GM12878 (cell line): ENCODE results near the gene RCCD1. TPM values are rescaled to one million over a fixed set of nuclear protein-coding genes. Genes with fewer than 3 reads are reported as not detected.

Experiments used
- ATAC-seq: fragments of 200-7000 bp; cut with Tn5 transposase; 3 replicates; pipeline ENCODE4 v1.9.1; 2020; ENCODE audit warnings: mild to moderate bottlenecking, moderate library complexity
- BruUV-seq: library from RNA; stranded (reverse); fragments of 400-500 nt; replicated peaks from 2 replicates; lab custom pipeline; 2021; lab: Mats Ljungman, UMichigan
- CTCF ChIA-PET: fragments of 300-600 bp; sonication (Branson Sonifier 250); formaldehyde crosslinking; extraction: SDS; loops from one replicate; lab custom pipeline; 2021; ENCODE audit warnings: inconsistent platforms; lab: Yijun Ruan, JAX
- POLR2A ChIA-PET: fragments of 350-600 bp; formaldehyde crosslinking; extraction: SDS; loops from one replicate; lab custom pipeline; 2021; ENCODE audit warnings: inconsistent platforms; lab: Charles Lee
- RAD21 ChIA-PET: fragments of 300-600 bp; sonication (Branson Sonifier 250); formaldehyde crosslinking; loops from one replicate; lab custom pipeline; 2023; ENCODE audit warnings: antibody characterized with exemption; ENCODE audit not compliant: unreplicated experiment; lab: Charles Lee
- SMC1A ChIA-PET: fragments of 300-600 bp; sonication (Branson Sonifier 250); formaldehyde crosslinking; loops from one replicate; lab custom pipeline; 2023; ENCODE audit not compliant: unreplicated experiment, uncharacterized antibody; lab: Charles Lee
- DNase-seq: peaks from one replicate; pipeline ENCODE4 v3.0.0-alpha.2; 2011; ENCODE audit warnings: low read depth, low spot score
- FAIRE-seq: peaks from 3 replicates; lab custom pipeline; 2011; peaks lifted over from hg19 to GRCh38; lab: Jason Lieb, UNC
- H2AFZ ChIP-seq: 2 replicates; pipeline ENCODE4 v1.6.0; 2011; ENCODE audit warnings: low read depth, low read length, control low read depth; ENCODE audit not compliant: control insufficient read depth
- H3K27ac ChIP-seq: 2 replicates; pipeline ENCODE4 v1.5.1; 2011; ENCODE audit warnings: control low read depth; ENCODE audit not compliant: control insufficient read depth, insufficient read depth
- H3K27me3 ChIP-seq, 2 experiments: replicated peaks in 1 of 2; 2 replicates each; pipeline versions ENCODE4 v1.6.0 to v1.6.1; 2011; ENCODE audit warnings: low read length in 1 of 2; ENCODE audit not compliant: control insufficient read depth in 2 of 2, insufficient read depth in 2 of 2
- H3K36me3 ChIP-seq, 2 experiments: 2 replicates each; pipeline ENCODE4 v1.5.1; 2011; ENCODE audit warnings: low read length in 1 of 2; ENCODE audit not compliant: control insufficient read depth in 2 of 2, insufficient read depth in 2 of 2
- H3K4me1 ChIP-seq: 2 replicates; pipeline ENCODE4 v1.6.1; 2011; ENCODE audit warnings: mild to moderate bottlenecking, low read length, moderate library complexity, mixed read lengths; ENCODE audit not compliant: control insufficient read depth, insufficient read depth
- H3K4me2 ChIP-seq: 2 replicates; pipeline ENCODE4 v1.6.0; 2011; ENCODE audit warnings: control low read depth; ENCODE audit not compliant: control insufficient read depth, insufficient read depth
- H3K4me3 ChIP-seq: fragments of 200-600 bp; sonication (generic); 2 replicates; pipeline ENCODE4 v1.5.1; 2016
- H3K79me2 ChIP-seq: 2 replicates; pipeline ENCODE4 v1.6.0; 2011; ENCODE audit warnings: low read length; ENCODE audit not compliant: control insufficient read depth, insufficient read depth
- H3K9ac ChIP-seq: 2 replicates; pipeline ENCODE4 v1.8.0; 2011; ENCODE audit warnings: low read length, control low read depth, mixed read lengths; ENCODE audit not compliant: control insufficient read depth, insufficient read depth
- H3K9me3 ChIP-seq: replicated peaks from 3 replicates; pipeline ENCODE4 v1.5.1; 2011; ENCODE audit warnings: mild to moderate bottlenecking, low read length; ENCODE audit not compliant: control insufficient read depth, insufficient read depth
- H4K20me1 ChIP-seq: 2 replicates; pipeline ENCODE4 v1.6.0; 2011; ENCODE audit not compliant: control insufficient read depth, insufficient read depth
- CREB1 ChIP-seq: IDR thresholded peaks from 2 replicates; pipeline ENCODE4 v1.6.1; 2012; ENCODE audit warnings: low read depth, mild to moderate bottlenecking, inconsistent platforms
- FOXM1 ChIP-seq: IDR thresholded peaks from 2 replicates; pipeline ENCODE4 v1.6.1; 2012; ENCODE audit warnings: low read depth, mild to moderate bottlenecking, inconsistent platforms, low read length, moderate library complexity
- HDGF ChIP-seq: fragments of 450-650 bp; IDR thresholded peaks from 2 replicates; pipeline ENCODE4 v1.6.1; 2016; ENCODE audit warnings: antibody characterized with exemption
- IRF4 ChIP-seq: IDR thresholded peaks from 2 replicates; pipeline ENCODE4 v1.6.1; 2011; ENCODE audit warnings: low read depth, low read length
- IRF5 ChIP-seq: fragments of 450-650 bp; IDR thresholded peaks from 2 replicates; pipeline ENCODE4 v1.6.1; 2017; ENCODE audit warnings: borderline replicate concordance
- NR2C2 ChIP-seq: IDR thresholded peaks from 2 replicates; pipeline ENCODE4 v1.6.1; 2011; ENCODE audit warnings: borderline replicate concordance, low read depth; ENCODE audit not compliant: control insufficient read depth, insufficient read length
- SMAD5 ChIP-seq: IDR thresholded peaks from 2 replicates; pipeline ENCODE4 v1.6.1; 2016; ENCODE audit warnings: antibody characterized with exemption, low read depth
- SPI1 ChIP-seq: IDR thresholded peaks from 2 replicates; pipeline ENCODE4 v1.6.1; 2011; ENCODE audit warnings: low read depth, mild to moderate bottlenecking, low read length, moderate library complexity, borderline replicate concordance; ENCODE audit not compliant: insufficient read depth
- ZNF217 ChIP-seq: fragments of 450-650 bp; IDR thresholded peaks from 2 replicates; pipeline ENCODE4 v1.6.1; 2017; ENCODE audit warnings: antibody characterized with exemption, mild to moderate bottlenecking
- ZZZ3 ChIP-seq: IDR thresholded peaks from 2 replicates; pipeline ENCODE4 v1.6.1; 2011; ENCODE audit warnings: low read depth; ENCODE audit not compliant: control insufficient read depth, insufficient read length
- WGBS: methylation state at CpG from one replicate; pipeline ENCODE4 v1.1.6; 2016; ENCODE audit warnings: low lambda C conversion rate; ENCODE audit not compliant: insufficient replicate concordance, insufficient coverage; ENCODE audit errors: missing lambda C conversion rate; 5-methylcytosine and 5-hydroxymethylcytosine counted together
- in situ Hi-C: fragments of 300-500 bp; cut with MboI; formaldehyde crosslinking; loops from 9 replicates; pipeline ENCODE4 v1.14.3; 2018; ENCODE audit warnings: mixed read lengths
- intact Hi-C: fragments of 100-400 bp; cut with micrococcal nuclease; formaldehyde crosslinking; loops from one replicate; pipeline ENCODE4 v1.14.2; 2022; ENCODE audit not compliant: unreplicated experiment
- polyA plus RNA-seq, 11 experiments: library from polyadenylated mRNA; depleted of rRNA in 4 of 11; unstranded in 6 of 11; stranded (reverse) in 5 of 11; fragments of >200 nt; fragmentation: Nextera tagmentation in 4 of 11; fragmentation: Illumina TruSeq in 1 of 11; extraction: Ambion mirVana in 4 of 11; extraction: Trizol in 1 of 11; gene quantifications; 1 replicate in 1 of 11; 2 replicates in 10 of 11; pipeline versions ENCODE4 v1.2.1 to v1.2.3, GENCODE V29; 2011 to 2016; ENCODE audit warnings: inconsistent platforms in 2 of 11, missing spikeins in 2 of 11, low read depth in 1 of 11
- total RNA-seq, 4 experiments: library from RNA; depleted of rRNA in 3 of 4; stranded (reverse); fragments of >200 nt in 3 of 4; fragmentation: Illumina TruSeq in 1 of 4; extraction: Trizol in 1 of 4; gene quantifications; 2 replicates each; pipeline versions ENCODE4 v1.2.1 to v1.2.3, GENCODE V29; 2013 to 2021
- TF ChIP-seq, protein P1 (sequence below): fragments of 450-650 bp; IDR thresholded peaks from 2 replicates; pipeline ENCODE4 v1.6.1; 2014; ENCODE audit warnings: mild to moderate bottlenecking

RCCD1 gene
- total and polyA plus RNA-seq, 10 of the 15 experiments (the other 5 are each of a cell fraction or from before 2014, with no cell fraction given) = 5.2 to 30.4 (median 20.9) TPM

- intact Hi-C loops = no loop called here
- no peak for FAIRE-seq
- TF ChIP-seq IRF5 (no peak), CREB1 (no peak), ZZZ3 (no peak), NR2C2 (no peak), IRF4 (no peak), SMAD5 (no peak), HDGF (no peak), FOXM1 (no peak), ZNF217 (no peak), SPI1 (no peak)
- TF ChIP-seq, protein P1, sequence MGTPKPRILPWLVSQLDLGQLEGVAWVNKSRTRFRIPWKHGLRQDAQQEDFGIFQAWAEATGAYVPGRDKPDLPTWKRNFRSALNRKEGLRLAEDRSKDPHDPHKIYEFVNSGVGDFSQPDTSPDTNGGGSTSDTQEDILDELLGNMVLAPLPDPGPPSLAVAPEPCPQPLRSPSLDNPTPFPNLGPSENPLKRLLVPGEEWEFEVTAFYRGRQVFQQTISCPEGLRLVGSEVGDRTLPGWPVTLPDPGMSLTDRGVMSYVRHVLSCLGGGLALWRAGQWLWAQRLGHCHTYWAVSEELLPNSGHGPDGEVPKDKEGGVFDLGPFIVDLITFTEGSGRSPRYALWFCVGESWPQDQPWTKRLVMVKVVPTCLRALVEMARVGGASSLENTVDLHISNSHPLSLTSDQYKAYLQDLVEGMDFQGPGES = no peak
- TF ChIP-seq, all 136 proteins: peak for 0
- no peaks in the 10 kb centered on the region for H3K27me3 ChIP-seq
- no peak overlapping the region for H3K27ac ChIP-seq
- H4K20me1 ChIP-seq = no peaks in the 10 kb centered on the region
- ChIA-PET SMC1A (no interaction called here), POLR2A (no interaction called here), CTCF (no interaction called here), RAD21 (no interaction called here)
- DNase-seq (no peak), ATAC-seq (no peak)
- no peaks in the 10 kb centered on the region for H3K79me2 ChIP-seq
- H3K4me3 ChIP-seq = no peak overlapping the region
- H3K36me3 ChIP-seq = peaks cover 36 to 50% of the 10 kb centered on the region in 2 experiments
- H2AFZ ChIP-seq = no peak overlapping the region
- H3K9ac ChIP-seq = no peak overlapping the region
- in situ Hi-C loops = no loop called here
- no peaks in the 10 kb centered on the region for H3K9me3 ChIP-seq
- H3K4me1 ChIP-seq = no peaks in the 10 kb centered on the region
- BruUV-seq = no TSS peak
- WGBS = 95% methylated on average over 11 of the region's 11 CpGs
- no peak overlapping the region for H3K4me2 ChIP-seq
These were observed 38.2 kb upstream of the RCCD1 start for GRCh38 chr15:90916461-90916860.
